UCSD-AML1 (cell line): ENCODE results near the gene SERPINI1.

Experiments
- DNase-seq: peaks from one replicate; lab custom pipeline; 2025; ENCODE audit not compliant: unreplicated experiment; lab: John Stamatoyannopoulos, UW

SERPINI1 gene

GRCh38 chr3:167843886-167844285 is 108.4 kb downstream of the SERPINI1 start:
- no peak for DNase-seq

- no peak for DNase-seq
Measured at GRCh38 chr3:167844528-167844927, 109.0 kb downstream of the SERPINI1 start.

GRCh38 chr3:167851171-167851570 is 115.7 kb downstream of the SERPINI1 start:
- DNase-seq: no peak

GRCh38 chr3:167851749-167852148 is 116.2 kb downstream of the SERPINI1 start:
- no peak for DNase-seq

- no peak for DNase-seq
Measured at GRCh38 chr3:167852216-167852615, 116.7 kb downstream of the SERPINI1 start.

- no peak for DNase-seq
Measured at GRCh38 chr3:167854063-167854462, 118.5 kb downstream of the SERPINI1 start.

GRCh38 chr3:167854846-167855245 is 119.3 kb downstream of the SERPINI1 start:
- DNase-seq: no peak

- DNase-seq: no peak
Measured at GRCh38 chr3:167855306-167855705, 119.8 kb downstream of the SERPINI1 start.

- no peak for DNase-seq
Measured at GRCh38 chr3:167858865-167859264, 123.3 kb downstream of the SERPINI1 start.

GRCh38 chr3:167859610-167860009 is 124.1 kb downstream of the SERPINI1 start:
- DNase-seq: no peak

GRCh38 chr3:167861649-167862048 is 126.1 kb downstream of the SERPINI1 start:
- no peak for DNase-seq

- DNase-seq: no peak
Measured at GRCh38 chr3:167862104-167862730, 126.7 kb downstream of the SERPINI1 start.

- DNase-seq: no peak
Measured at GRCh38 chr3:167863811-167864551, 128.5 kb downstream of the SERPINI1 start.

- DNase-seq: no peak
Measured at GRCh38 chr3:167864552-167864874, 129.0 kb downstream of the SERPINI1 start.

GRCh38 chr3:167866331-167866730 is 130.8 kb downstream of the SERPINI1 start:
- no peak for DNase-seq

GRCh38 chr3:167867981-167868380 is 132.5 kb downstream of the SERPINI1 start:
- DNase-seq: no peak

- no peak for DNase-seq
Measured at GRCh38 chr3:167870181-167870580, 134.7 kb downstream of the SERPINI1 start.

GRCh38 chr3:167870759-167871158 is 135.2 kb downstream of the SERPINI1 start:
- no peak for DNase-seq

GRCh38 chr3:167872032-167872431 is 136.5 kb downstream of the SERPINI1 start:
- no peak for DNase-seq

- DNase-seq: no peak
Measured at GRCh38 chr3:167872941-167873340, 137.4 kb downstream of the SERPINI1 start.

- DNase-seq: no peak
Measured at GRCh38 chr3:167874671-167875372, 139.3 kb downstream of the SERPINI1 start.
